Activated naive CD4-positive, alpha-beta T cell treated with anti-CD3 and anti-CD28 coated beads, Interleukin-2, amount 50 U/mL, for 16 hours (primary cell): ENCODE measurements around the gene C19orf81.

Experiments
- DNase-seq: peaks from one replicate; pipeline ENCODE4 v3.0.0-alpha.2; 2020

The C19orf81 gene

DNA sequence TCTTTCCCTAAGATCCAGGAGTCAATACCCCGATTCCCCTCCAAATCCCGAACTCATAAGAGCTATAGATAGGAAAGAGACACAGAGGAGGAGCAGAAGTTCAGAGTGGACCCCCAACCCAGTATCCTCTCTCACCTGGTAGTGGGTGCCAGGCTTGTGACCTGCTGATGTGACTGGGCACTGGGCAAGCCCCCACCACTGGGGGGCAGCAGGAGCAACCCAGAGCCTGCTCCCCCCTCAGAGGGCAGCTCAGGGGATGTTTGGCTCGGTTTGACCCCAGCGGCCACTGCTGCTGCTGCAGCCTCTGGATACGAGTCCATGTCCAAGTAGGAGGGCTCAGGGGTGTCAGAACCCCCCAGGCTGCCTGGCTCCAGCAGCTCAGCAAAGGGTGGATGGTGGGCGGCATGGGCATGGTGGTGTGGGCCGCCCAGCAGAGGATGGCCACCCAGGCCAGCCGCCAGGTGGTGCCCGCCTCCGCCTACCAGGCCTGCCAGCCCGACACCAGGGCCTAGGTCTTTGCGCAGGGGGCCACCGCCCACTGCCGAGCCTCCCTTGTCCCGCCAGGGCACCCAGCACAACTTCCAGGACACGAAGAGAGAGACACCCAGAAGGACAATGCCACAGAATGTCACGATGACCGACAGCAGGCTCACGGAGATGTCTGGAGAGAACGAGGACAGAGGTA, 17.0 kb upstream of the C19orf81 start:
- no peak for DNase-seq

GRCh38 chr19:50633359-50633758, 15.9 kb upstream of the C19orf81 start:
- DNase-seq: no peak

DNA sequence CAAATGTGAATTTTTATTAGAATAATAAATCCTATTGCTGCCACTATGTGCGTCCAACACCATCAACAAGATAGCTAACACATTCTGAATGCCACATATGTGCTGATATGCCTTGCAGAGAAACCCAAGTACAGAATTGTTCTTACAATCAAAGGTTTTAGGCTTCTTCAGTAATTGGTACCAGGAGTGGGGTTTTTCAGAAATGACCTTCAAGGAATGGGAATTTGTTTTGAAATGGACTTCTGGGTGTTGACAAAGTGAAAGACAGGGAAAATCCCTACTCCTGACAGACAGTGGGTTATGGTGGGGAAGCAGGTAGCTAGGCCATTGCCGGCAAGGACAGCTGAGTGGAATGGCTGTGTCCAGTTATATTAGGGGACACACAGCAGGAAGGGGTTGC, 15.3 kb upstream of the C19orf81 start:
- DNase-seq: no peak

DNA sequence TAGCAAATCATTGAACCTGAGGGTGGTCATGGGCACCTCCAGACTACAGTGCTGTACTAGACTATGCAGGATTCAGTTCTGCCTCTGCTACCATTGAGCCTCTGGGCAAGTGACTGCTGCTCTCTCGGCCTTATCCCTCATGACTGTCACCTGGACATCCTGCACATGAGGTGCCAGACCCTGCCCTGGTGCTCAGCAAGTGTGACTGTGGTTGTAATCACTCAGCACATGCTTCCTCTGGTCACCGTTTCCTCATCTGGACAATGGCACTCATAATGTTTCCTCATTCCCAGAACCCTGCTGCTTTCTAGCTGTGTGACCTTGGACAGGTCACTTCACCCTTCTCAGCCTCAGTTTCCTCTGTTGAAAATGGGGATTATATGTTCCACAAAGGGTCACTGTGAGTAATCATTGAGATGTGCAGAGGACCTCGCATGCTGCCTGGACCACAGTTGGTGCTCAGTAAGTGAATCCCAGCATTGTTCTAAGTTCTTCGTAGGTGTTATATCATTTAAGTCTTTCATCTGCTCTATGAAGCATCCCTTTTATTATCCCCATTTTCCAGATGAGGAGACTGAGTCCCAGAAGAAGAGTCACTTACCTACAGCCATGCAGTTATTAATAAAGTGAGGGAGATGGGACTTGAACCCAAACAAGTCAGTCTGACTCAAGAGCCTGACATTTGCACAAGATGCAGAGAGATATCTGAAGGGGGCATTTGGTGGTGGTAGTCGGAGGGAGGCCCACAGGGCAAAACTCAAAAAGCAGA, 12.7 kb upstream of the C19orf81 start:
- no peak for DNase-seq

- no peak for DNase-seq
These were observed 10.6 kb upstream of the C19orf81 start for GRCh38 chr19:50638600-50638999.

DNA sequence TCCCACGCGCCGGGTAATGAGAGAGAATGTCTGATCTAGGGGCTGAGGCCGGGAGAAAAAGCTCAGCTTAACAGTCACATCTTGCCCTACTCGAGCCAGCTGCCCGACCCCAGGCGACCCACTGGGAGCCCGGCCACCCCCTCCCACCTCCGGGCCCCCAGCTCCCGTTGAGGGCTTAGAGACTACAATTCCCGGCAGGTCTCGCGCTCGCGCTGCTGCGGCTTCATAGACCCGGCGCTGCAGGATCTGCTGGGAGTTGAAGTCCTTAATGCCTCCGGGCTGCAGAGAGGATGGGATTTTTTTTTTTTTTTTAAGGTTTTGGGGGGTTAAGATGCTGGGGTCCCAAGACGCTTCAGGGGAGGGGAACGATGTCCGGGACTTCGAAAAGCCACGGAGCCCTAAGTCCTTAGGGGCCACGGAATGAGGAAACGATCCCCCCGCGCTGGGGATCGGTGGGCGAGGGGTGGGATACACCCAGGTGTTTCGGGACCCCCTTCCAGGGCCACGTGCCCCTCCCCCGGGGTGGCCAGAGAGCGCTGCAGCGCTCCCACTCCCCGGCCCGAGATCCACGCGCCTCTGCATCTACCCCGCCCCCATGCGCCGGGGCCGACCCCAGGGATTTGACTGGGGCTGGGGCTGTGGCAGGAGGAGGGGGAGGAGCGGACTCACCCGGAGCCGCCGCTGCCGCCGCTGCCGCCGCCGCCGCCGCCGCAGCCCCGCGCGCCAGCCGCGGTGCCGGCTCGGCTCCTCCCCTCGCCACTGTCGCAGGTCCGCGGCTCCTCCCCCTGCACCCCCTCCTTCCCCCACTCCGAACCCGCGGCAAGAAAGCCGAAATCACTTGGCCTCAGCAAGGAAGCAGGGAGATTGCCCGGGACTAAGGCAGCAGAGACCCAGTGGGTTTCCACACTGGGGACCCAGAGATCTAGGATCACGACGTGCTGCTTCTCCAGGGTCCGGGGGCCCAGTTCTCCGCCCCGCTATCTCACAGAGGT, 9.8 kb upstream of the C19orf81 start, which contains the start of gene SYT3:
Gene SYT3 (minus strand): TSS at position 761 of the 992 bp plus-strand sequence. CDS start 2,470 bp downstream, outside the sequence.
- peak; percentile 53 for DNase-seq

GRCh38 chr19:50640368-50640767, 8.9 kb upstream of the C19orf81 start:
- DNase-seq: no peak

GRCh38 chr19:50644315-50644915, 4.8 kb upstream of the C19orf81 start:
- no peak for DNase-seq

- DNase-seq: no peak
These were observed 4.1 kb upstream of the C19orf81 start for GRCh38 chr19:50645107-50645506.

DNA sequence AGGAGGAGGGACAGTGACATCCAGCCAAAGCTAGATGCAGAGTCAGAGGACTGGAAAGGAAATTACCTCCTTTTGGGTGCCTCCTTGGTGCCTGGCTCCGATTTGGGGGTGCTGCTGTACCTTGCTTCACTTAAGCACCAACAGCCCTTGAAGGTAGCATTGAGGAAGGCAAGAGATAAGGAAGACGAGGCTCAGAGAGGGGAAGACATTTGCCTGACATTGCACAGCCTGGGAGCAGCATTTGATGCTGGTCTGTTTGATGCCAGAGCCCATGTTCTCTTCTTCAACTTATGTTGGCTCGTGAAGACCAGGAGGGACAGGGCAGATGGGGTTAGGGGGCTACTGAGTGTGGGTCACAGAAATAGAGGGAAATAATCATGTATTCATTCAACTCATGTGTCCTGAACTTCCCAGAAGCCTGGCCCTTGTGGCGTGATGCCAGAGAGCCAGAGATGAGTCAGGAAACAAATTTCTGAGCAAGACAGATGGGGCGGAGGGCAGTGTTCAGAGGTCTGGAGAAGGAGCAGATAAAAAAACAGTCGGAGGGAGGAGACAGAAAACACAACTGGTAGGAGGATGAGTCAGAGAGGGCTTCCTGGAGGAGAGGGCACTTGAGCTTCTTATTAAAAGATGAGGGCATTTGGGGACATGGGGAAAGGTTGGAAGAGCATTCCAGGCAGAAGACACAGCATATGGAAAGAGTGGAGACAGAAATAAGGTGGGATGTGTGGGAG, 3.0 kb upstream of the C19orf81 start:
- no peak for DNase-seq

GRCh38 chr19:50647879-50648615, 1.2 kb upstream of the C19orf81 start:
- no peak for DNase-seq

- no peak for DNase-seq
These were observed 586 bp upstream of the C19orf81 start for GRCh38 chr19:50648659-50649058.

GRCh38 chr19:50651174-50651573, 1.9 kb downstream of the C19orf81 start:
- no peak for DNase-seq

DNA sequence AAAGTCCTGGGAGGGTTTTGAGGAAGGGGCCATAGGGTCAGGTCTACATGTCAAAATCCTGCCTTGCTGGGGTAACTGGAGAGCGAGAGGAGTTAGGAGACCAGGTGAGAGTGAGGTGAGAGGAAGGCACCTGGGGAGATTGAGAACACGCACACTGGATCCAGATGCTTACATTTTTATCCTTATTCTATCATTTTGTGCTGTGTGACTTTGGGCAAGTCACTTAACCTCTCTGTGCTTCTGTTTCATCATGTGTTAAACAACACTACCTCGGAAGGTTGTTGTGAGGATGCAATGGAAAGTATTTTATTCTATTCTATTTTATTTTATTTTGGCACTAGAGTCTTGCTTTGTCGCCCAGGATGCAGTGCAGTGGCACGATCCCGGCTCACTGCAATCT, 3.5 kb downstream of the C19orf81 start:
- no peak for DNase-seq

GRCh38 chr19:50654882-50655281, 5.6 kb downstream of the C19orf81 start:
- no peak for DNase-seq

- no peak for DNase-seq
These were observed 8.0 kb downstream of the C19orf81 start for GRCh38 chr19:50657222-50657669.

DNA sequence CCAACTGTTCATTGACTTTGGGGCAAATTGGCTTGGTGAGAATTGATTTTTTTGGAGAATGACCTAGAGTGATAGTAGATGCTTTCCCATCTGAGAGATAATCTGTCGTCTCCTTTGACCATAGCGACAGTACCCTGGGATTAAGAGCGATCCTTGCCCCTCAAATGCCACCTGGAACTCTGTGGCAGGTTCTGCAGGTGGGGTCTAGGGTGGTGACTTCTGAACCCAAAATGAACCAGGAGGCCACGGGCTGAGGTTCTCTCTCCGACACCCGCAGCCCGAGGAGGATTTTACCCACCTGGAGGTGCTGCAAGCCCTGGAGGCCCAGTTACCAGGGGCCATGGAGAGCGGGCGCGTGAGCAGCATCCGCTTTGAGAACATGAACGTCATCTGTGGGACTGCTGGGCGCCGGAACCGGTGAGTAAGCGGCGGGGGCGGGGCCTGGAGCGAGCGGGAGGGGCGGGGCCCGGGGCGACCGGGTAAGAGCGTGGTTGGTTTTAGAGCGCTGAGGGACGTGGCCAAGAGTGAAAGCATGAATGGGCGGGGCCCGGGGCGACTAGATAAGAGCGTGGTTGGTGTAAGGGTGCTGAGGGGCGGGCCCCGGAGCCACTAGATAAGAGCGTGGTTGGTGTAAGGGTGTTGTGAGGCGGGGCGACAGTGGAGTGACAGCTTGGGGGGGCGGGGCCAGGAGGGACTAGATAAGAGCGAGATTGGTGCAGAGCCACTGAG, 8.6 kb downstream of the C19orf81 start:
- DNase-seq: peak; percentile 87

GRCh38 chr19:50658441-50659317, 9.4 kb downstream of the C19orf81 start:
- DNase-seq: peak; percentile 70
